GM12891 (cell line): ENCODE measurements around the gene MAP2K5.

ENCODE experiments used
- DNase-seq: peaks from one replicate; pipeline ENCODE4 v3.0.0; 2011; ENCODE audit warnings: low spot score; ENCODE audit not compliant: insufficient read length
- FAIRE-seq: peaks from 2 replicates; lab custom pipeline; 2011; peaks lifted over from hg19 to GRCh38; lab: Jason Lieb, UNC
- PAX5 ChIP-seq: IDR thresholded peaks from 2 replicates; pipeline ENCODE4 v1.6.1; 2011; ENCODE audit warnings: low read length, moderate library complexity, mild to moderate bottlenecking; ENCODE audit not compliant: insufficient read depth, severe bottlenecking
- POLR2A ChIP-seq: IDR thresholded peaks from 2 replicates; pipeline ENCODE4 v1.6.1; 2011; ENCODE audit warnings: low read depth, low read length, control low read depth
- POLR2AphosphoS5 ChIP-seq: IDR thresholded peaks from 2 replicates; pipeline ENCODE4 v1.6.1; 2011; ENCODE audit warnings: low read depth, low read length, control low read depth
- POU2F2 ChIP-seq: IDR thresholded peaks from 2 replicates; pipeline ENCODE4 v1.6.1; 2011; ENCODE audit warnings: low read depth, mild to moderate bottlenecking, control low read depth, low read length, moderate library complexity
- SPI1 ChIP-seq: IDR thresholded peaks from 2 replicates; pipeline ENCODE4 v1.6.1; 2011; ENCODE audit warnings: low read depth, low read length, control low read depth
- TAF1 ChIP-seq: IDR thresholded peaks from 2 replicates; pipeline ENCODE4 v1.6.1; 2011; ENCODE audit warnings: low read depth, low read length, control low read depth

MAP2K5 gene

GRCh38 chr15:67744331-67745072 is 202.0 kb downstream of the MAP2K5 start:
- no peak for DNase-seq
- TF ChIP-seq POLR2A: no peak
- no peak for TF ChIP-seq SPI1
- TF ChIP-seq PAX5: no peak
- TF ChIP-seq POU2F2: no peak
- no peak for TF ChIP-seq TAF1
- no peak for TF ChIP-seq POLR2AphosphoS5
- FAIRE-seq: no peak

DNA sequence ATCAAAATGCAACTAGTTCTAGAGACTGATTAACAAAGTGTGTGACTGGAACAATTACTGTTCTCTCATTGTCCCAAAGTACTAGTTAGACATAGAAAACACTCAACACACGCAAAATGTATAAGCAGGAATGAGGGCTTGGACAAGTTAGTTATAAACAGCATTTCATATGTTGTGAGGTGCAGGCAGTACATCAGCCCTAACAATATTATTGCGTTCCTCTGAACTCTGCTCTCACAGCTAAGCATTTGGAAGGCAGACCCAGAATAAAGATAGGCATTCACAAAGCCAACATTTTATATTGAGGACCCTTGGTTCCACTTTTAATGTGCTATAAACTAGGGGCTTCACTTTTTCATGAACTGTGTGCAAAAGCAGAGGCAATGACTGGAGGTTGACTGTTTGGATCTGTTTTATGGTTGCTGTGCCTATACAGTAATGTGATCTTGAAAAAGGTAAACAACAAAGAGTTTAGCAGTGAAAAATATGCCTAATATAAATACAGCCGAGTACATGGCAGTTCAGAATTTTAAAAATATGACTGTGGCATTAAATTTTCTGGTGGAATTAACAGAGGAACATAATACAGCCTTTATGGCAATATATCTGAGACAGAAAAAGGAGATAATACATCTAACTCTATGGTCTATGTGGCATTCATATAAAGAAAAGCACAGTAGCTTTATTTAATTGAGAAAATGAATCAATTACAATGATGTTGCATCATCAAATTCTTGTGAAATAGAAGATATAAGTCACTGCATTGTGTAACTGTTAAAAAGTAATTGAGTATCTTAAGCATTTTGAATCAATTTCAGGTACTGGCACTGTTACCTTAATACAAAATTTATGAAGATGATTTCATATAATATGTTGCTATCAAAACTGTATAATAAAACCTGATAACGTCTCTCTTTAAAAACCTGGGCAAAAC is 202.8 kb downstream of the MAP2K5 start:
- TF ChIP-seq POLR2A (no peak), SPI1 (no peak), POU2F2 (no peak), TAF1 (no peak), POLR2AphosphoS5 (no peak), PAX5 (no peak)
- DNase-seq (no peak), FAIRE-seq (no peak)

GRCh38 chr15:67746022-67746421 is 203.5 kb downstream of the MAP2K5 start:
- TF ChIP-seq TAF1 (no peak), POU2F2 (no peak), POLR2A (no peak), SPI1 (no peak), PAX5 (no peak), POLR2AphosphoS5 (no peak)
- no peak for FAIRE-seq

DNA sequence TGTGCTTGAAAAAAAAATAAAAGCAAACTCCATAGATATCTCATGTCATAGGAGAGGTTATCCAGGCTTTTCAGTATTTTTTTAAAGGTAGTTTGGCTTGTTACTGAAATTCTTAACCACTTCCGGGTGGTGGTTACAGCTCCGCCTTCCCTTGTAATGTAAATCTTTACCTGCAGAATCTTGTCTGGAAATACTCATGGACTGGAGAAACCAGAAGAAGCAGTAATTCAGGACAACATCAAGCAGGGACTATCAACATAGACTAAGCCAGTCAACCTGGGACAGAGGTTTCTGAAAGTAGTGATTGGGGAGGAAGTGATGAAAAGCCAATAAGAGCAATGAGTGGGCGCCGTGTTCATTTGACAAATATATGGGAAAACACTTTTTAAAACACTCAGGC is 203.9 kb downstream of the MAP2K5 start:
- peak; percentile 38 for FAIRE-seq
- TF ChIP-seq SPI1 (peak; percentile 68), POU2F2 (no peak)
- no peak for DNase-seq

More at GRCh38 chr15:67746022-67746421, 203.5 kb downstream of the MAP2K5 start:
- DNase-seq: no peak

- DNase-seq (no peak), FAIRE-seq (no peak)
- TF ChIP-seq SPI1 (no peak), POU2F2 (no peak), TAF1 (no peak), POLR2A (no peak), PAX5 (no peak), POLR2AphosphoS5 (no peak)
Measured at GRCh38 chr15:67747921-67748320, 205.4 kb downstream of the MAP2K5 start.

DNA sequence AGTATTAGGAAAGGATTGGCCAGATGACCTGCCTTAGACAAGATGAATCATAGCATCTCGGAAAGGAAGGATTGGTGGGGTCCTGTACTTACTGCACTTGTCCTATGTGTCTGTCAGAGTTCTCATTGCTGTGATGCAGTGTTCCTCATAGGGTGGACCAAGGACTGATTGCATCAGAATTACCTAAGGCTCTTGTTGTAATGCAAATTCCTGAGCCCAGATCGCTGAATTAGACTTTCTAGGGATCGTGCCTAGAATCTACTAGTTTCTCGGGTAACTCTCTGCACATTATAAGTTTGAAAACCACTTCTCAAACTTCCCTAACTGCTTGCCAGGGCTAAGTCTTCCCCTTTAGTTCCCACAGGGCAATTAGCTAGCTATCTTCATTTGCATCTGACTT is 207.9 kb downstream of the MAP2K5 start:
- DNase-seq: no peak

DNA sequence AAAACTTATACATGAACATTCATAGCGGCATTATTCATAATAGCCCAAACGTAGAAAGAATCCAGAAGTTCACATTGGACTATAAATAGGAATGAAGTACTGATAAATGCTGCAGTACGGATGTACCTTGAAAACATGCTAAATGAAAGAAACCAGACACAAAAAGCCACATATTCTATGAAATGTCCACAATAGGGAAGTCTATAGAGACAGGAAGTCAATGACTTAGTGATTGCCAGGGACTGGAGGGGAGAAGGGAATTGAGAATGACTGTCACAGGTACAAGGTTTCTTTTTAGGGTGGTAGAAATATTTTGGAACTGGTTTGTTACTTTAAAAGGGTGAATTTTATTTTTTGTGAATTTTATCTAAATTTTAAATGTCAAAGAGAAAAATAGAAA is 211.4 kb downstream of the MAP2K5 start:
- no peak for DNase-seq
- TF ChIP-seq TAF1 (no peak), POLR2A (no peak), PAX5 (no peak), POLR2AphosphoS5 (no peak), SPI1 (no peak), POU2F2 (no peak)
- FAIRE-seq: no peak

More for the DNA sequence above, 207.9 kb downstream of the MAP2K5 start:
- no peak for FAIRE-seq
- TF ChIP-seq TAF1 (no peak), SPI1 (no peak), POLR2AphosphoS5 (no peak), PAX5 (no peak), POU2F2 (no peak), POLR2A (no peak)

DNA sequence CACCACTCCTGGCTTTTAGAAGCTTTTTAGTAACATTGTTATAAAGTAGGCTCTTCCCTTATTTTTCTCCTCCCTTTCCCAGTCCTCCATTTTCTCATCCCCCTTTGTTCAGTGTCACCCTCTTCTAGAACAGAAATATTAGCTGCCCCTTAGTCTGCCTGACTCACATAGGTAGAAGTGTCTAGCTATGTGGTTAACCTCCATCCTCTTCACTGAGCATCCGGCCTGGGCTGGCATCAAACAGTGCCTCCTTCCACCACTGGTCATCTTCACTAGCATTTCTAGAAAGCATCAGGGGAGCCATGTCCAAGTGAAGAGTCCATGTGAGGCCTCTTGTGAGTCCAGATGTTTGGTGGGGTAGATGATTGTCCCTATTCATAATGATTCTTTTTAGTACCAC is 212.8 kb downstream of the MAP2K5 start:
- no peak for FAIRE-seq
- no peak for DNase-seq
- TF ChIP-seq PAX5 (no peak), POLR2AphosphoS5 (no peak), SPI1 (no peak), POU2F2 (no peak), POLR2A (no peak), TAF1 (no peak)

DNA sequence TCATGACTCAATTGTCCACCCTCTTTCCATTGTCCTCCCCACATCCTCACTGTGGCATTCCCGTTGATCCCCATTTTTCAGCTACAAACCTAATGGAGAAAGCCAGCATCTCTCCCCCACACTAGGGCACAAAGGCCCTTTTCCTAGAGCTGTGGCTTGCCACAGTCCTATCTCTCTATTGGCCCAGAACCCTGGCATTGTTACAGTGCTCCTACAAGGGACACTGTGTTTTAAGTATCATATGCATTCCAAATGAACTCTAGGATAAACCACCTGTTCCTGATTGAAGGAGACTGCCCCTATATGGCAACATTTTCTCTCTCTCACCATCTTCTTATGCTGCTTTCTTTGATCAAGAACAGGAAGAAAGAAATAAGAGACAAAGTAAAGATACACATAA is 213.4 kb downstream of the MAP2K5 start:
- DNase-seq: no peak

GRCh38 chr15:67758619-67759300 is 216.3 kb downstream of the MAP2K5 start:
- TF ChIP-seq POLR2A (no peak), POLR2AphosphoS5 (no peak), SPI1 (no peak), PAX5 (no peak), TAF1 (no peak), POU2F2 (no peak)

More for the DNA sequence above, 213.4 kb downstream of the MAP2K5 start:
- FAIRE-seq: no peak
- TF ChIP-seq POLR2A: no peak
- TF ChIP-seq PAX5: no peak
- TF ChIP-seq SPI1: no peak

More at GRCh38 chr15:67758619-67759300, 216.3 kb downstream of the MAP2K5 start:
- DNase-seq: no peak
- no peak for FAIRE-seq
